HG02943 (cell line): ENCODE measurements around the gene PIGH.

ENCODE experiments used
- ATAC-seq: cut with Tn5 transposase; IDR thresholded peaks from one replicate; pipeline ENCODE4 v1.9.1; 2021; ENCODE audit warnings: mild to moderate bottlenecking, low read depth, moderate library complexity; ENCODE audit not compliant: unreplicated experiment

Gene PIGH

DNA sequence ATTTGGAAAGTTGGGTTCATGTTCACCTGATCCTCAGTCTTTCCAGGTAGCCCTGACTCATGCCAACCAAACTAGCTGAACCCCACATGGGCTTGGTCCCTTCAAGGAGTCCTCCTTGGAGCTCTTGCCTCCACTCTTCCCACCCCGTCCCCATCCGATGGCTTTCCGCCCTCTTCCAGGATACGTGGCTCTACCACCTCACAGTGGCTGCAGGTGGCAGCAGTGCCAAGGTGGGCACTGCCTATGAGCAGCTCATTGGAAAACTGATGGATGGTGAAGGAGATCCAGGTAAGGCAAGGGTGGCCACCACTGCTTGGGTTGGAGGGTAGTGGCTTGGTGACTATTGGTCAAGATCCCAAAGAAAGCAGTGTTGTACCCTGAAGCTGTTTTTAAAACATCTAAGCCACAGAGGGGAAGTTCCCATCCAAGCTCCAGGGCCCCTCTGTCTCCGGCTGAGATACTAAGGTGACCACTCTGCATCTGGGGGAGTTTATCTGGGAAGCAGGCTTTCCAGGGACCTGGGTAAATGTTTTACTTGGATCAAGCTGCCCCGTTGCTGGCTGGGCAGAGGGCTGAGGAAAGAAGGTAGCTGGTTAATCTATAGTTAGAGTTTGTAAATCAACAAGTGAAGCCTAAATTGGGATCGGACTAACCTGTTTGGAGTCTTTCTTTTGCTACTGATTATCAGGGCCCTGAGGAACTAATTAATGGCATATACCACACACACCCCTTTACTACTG is 23.7 kb downstream of the PIGH start:
- ATAC-seq = no peak

DNA sequence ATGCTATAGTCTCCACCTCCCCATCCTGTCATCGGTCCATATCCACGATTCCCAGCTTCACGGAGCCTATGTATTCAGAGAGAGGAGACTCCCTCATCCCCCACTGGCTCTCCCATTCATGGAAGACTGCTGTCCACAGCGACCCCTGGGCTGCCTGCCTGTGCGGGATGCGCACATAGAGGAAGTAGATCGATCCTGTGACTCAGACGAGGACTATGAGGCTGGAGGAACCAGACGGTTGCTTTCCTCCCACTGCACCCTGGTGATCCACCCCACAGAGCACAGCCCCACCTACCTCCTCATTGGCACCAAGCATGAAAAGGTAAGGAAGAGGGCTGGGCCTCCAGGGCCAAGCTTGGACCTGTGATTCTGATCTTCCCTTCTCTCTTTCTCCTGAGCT is 24.4 kb downstream of the PIGH start:
- no peak for ATAC-seq

DNA sequence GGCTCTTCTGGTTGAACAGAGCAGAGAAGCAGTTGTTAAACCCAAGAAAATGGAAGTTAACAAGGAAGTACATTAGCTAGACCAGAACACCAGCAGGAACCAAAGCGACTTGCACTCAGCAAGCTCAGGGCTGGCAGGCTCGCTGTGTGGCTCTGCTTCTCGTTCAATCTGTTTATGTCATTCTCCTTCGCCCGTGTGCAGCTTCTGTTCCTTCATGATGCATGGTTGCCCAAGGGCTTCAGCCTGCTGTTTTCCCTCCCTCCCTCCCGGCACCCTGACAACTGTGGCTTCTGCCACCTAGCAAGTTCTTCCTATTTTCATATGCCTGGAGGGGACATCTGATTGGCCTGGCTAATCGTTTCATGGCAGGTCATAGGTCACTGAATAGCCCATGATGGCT is 25.3 kb downstream of the PIGH start:
- ATAC-seq = no peak

DNA sequence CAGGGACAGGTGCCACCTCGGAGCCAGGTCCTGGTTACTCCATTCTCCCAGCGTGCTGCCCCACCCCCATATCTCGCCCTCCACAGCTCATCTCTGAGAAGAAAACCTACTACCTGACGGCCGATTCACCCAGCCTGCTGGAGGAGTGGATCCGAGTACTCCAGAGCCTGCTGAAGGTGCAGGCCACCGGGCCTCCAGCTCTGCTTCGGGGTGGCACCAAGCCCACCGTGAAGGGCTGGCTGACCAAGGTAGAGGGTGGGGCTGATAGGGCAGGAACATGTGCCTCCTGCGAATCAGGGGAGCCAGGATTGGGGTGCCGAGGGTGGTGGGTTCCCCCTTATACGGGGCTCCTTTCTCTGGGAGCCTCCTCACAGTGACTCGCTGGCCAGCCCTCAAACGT is 25.9 kb downstream of the PIGH start:
- no peak for ATAC-seq

DNA sequence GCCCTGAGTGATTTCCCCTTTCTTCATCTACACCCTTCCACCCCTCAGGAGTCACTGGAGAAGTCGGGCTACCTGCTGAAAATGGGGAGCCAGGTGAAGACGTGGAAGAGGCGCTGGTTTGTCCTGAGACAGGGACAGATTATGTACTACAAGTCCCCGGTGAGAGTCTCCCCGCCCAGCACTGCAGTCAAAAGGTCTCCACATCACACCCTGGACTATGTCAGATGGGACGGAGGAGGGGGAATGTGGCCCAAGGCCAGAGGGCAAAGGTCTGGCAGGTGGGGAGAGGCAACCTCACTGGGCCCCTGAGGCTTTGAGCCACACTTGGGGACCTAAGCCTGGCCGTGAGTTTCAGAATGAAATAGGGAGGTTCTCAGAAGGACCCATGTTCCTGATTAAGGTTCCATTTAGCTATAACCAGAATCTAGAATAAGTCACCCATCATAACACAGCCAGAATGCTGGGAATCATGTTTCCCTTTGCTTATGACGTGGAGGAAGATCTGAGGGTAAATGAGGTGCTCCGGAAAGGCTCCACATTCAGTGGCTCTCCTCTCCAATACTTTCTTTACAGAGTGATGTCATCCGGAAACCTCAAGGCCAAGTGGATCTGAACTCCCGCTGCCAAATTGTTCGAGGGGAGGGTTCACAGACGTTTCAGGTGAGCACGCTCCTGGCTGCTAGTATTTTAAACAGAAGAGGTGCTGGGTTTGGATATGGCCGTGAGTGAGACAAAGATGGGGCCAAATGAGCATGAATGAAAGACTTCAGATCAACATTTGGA is 26.6 kb downstream of the PIGH start:
- no peak for ATAC-seq

DNA sequence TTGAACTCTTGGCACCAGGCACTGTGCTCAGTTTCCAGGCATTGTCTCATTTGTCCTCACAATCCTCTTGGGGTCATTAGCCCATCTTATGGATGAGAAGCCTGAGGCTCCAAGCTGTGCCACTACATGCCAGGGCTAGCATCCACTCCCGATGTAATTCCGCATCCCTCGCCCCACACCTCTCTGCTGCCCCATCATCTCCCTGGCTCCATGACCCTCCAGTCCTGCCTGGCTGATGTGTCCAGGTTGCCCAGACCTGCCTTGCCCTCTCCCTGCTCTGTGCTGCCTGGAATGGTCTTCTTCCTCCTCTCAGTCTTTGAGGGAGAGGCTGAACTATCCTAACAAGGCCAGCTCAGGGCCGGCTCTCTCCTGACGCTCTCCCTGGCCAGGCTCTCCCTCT is 27.5 kb downstream of the PIGH start:
- no peak for ATAC-seq

DNA sequence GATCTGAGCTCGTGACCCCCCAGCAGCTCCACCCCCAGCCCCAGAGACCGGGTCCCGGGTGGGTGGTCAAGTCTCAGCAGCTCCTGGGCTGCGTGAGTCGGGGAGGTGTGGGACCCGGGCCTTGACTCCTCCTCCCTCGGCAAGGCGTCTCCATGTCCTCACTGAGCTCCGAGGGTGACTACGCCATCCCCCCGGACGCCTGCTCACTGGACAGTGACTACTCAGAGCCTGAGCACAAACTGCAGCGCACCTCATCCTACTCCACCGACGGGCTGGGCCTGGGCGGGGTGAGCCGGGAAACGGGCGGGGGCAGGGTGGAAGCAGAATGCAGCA is 28.1 kb downstream of the PIGH start:
- no peak for ATAC-seq

DNA sequence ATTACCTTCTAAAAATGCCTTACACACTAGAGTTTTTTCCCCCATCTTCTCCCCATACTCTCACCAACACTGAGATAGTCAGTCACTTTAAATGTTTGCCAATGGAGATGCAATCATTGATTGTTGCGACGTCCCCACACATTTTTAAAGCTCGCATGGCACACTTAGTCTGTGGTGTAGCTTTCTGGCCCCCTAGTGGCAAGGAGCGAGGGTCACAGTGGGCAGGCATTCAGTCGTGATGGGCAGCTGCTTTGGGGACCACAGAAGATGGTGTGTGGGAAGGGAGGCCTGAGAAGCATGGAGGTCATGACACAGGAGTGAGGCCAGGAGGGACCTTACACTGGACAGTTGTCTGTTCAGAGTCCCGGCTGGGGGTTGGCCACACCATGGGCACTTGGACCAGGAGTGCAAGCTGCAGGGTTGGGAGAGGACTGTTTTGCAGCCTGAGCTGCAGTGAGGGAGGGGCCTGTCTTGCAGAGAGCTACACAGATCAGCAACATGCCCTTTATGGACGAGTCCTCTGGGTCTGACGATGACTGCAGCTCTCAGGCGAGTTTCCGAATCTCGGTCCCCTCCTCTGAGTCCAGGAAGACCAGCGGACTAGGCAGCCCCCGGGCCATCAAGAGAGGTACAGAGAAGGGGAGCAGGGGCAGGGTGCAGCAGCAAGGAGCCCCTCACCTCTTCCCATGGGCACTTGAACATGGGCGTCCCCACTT is 28.6 kb downstream of the PIGH start:
- ATAC-seq = peak; percentile 62

DNA sequence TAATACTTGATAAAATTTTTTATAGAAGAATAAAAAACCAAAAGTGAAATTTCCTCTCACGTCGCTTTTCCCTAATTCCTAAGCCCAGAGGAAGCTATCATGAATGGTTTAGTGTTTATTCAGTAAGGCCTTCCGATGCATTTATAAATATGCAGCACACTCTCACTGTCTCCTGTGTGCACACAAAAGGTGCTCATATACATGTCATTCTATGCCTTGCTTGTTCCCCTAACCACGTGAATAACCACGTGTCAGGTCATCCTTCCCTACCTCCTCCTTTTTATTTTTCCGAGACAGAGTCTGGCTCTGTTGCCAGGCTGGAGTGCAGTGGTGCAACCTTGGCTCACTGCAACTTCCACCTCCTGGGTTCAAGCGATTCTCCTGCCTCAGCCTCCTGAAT is 29.6 kb downstream of the PIGH start:
- no peak for ATAC-seq

DNA sequence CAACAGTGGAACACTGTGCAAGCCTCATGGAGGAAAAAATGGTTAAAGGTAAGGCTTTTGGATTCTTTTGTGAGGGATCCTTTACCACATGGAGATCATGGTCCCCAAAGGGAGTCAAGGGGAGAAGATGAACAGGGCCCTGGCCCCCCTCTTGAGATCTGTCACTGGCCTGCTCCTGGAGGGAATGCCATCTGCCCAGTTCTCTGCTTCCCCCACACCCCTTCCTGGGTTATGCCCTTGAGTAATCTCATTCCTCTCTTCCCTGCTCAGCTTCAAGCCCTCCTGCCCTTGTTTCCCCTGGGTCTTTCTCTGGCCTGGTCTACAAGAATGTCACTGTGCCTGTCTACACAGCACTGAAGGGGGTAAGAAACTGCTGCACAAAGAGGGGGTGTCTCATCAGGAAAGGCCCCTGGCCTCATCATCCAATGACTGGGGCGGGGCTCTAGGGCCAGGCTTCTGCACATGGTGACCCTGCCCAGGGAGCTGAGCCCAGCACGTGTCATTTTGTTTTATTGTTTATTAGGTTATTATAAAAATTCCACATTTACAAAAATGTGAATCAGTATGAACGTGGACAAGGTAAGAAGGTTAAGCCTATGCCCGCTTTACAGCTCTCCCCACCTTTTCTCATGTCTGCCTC is 30.3 kb downstream of the PIGH start:
- no peak for ATAC-seq

DNA sequence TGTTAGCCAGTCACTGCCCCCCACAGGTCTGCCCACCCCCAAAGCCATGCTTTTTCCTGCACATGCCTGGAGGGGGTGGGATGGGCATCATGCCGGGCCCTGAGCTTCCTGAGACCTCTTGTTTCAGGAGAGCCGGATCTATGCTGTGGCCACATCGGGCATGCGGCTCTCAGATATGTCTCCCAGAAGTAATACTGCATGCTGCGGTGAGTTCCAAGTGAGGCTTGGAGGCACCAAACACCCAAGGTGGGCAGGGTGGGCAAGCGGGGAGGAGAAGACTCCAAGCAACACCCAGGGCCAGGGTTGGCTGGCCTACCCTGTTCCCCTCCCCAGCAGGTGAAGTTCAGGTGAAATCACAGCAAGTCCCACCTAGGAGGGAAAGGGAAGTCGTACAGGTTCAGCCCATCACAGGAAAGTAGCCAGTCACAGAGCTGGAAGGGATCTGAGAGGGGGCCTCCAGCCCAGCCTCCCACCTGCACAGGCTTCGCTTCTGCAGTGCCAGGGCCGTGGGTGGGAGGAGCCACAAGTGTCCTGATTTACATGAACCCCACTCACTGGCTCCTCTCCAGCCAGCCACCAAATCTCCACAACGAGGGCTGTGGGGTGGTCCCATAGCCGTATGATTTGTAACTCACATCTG is 30.9 kb downstream of the PIGH start:
- no peak for ATAC-seq

DNA sequence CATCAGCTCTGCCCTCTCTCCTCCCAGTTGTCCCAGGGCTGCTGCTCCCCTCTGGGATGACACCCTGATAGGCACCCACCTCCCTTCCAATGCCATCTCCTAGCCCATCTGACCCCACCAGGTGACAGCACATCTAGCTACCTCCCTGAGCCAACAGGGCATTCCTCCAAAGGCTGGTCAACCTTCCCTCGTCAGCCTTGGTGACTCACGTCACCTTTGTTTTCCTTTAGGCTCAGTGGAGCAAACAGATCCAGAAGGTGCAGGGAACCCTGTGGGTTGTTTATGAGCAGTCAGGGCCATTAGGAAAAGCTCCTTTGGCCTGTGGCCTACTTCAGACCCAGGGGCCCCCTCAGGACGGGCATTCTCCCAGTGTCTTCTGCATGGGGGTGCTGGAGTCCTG is 32.4 kb downstream of the PIGH start:
- no peak for ATAC-seq

DNA sequence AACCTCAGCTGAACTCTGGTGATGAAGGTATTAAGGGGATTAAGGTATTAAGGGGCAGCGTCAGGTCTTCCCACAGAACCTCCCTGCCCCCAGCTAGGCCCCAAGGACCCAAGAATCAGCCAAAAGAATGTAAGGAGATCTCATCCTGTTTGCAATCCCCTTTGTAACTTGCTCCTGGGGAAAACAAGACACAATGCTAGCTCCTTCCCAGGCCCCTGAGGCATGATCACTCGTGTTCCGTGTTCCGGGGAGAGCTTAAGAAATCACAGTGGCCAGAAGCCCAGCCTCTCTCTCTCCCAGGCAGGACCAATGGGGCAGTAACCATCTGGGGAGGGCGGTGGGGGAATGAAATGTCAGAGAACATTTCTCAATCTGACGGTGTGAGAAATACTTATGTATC is 33.2 kb downstream of the PIGH start:
- no peak for ATAC-seq

DNA sequence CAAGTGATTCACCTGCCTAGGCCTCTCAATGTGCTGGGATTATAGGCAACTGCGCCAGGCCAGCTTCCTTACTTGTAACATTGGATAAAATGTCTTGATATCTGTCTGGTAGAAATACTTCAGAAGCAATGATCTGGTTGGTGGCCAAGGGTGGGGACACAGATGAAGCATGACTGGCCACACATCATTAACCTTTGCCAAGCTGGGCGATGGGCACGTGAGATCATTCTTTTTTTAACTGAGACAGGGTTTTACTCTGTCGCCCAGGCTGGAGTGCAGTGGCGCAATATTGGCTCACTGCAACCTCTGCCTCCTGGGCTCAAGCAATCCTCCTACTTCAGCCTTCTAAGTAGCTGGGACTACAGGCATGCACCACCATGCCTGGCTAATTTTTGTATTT is 35.8 kb downstream of the PIGH start:
- ATAC-seq = no peak

DNA sequence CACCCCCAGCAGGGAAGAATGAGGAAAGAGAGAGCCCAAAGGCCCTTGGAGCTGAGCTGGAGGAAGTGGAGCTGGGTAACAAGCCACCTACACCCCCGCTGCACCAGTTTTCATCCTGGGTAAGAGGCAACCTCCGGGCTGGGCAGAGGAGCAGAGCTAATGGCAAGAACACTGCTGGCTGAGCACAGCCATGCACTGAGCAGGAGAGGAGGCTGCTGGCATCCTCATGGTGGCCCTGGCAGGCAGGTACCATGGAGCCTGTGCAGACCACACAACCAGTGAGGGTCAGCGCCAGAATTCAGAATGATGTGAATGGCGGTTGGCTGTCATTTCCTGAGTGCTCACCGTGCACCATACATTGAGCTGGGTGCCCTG is 37.3 kb downstream of the PIGH start:
- no peak for ATAC-seq

DNA sequence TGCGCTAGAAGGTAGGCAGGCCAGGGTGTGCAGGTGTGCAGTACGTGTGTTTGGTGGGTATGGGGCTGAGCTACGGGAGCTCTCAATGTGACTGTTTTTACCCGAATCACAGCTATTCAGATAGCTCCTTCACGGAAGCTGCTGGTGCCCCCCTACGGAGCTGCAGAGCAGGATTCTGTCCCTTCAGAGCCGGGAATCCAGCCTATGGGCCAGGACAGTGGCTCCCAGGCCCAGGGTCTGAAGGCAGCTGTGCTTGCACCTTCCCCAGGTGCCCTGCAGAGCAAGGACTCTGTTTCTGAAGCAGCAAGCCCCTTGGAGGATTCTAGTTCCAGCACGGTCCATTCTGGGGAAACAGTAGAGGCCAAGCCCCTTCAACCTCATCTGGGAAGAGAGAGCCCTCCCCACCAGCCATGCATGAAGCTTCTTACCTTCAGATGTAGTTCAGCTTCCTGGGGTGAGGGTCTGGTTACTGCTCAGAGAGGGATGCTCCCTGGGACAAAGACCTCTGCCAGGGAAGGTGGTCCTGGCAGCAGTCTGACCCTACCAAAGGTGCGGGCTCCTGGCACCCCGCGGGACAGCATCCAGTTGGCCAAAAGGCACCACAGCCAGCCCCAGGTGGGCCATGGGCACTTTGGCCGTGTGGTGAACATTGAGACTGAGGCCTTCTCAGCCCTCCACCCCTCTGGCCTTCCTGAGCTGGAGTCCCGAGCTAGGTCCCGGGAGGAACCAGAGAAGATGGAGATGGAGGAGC is 37.9 kb downstream of the PIGH start:
- ATAC-seq = no peak

DNA sequence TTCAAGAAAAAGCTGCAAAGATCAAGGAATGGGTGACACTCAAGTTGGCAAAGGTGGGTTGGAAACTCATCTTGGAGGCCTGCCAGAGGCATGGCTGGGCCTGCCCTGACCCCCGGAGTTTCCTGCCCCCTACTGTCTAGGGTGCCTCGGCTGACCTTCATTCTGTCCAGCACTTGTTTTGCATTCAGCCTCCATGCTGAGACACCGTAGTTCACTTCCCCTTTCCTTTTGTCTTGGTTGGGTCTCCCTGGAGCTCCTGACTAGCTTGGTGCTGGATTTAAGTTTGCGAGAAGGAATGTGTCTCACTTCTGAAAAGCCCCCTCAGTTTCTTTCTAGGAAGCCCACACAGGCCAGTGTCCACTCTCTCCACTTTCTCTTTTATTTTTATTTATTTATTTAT is 40.4 kb downstream of the PIGH start:
- no peak for ATAC-seq

DNA sequence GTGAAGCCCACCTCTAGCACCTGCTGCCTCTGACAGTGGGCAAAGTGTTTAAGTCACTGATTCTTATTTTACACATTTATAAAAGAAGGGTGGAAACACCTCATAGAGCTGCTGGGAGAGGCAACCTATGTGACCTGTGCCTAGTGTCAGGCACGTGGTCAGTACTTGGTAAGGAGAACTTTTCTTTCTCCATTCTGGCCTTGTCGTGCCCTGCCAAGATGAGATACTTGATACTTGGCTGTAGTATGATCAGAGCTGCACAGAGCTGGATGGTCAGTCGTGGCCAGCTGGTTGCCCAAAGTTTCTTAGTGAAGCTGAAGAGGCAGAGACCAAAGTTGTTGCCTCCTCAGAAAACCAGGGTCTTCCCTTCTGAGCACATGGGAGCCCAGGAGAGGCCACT is 42.4 kb downstream of the PIGH start:
- no peak for ATAC-seq

DNA sequence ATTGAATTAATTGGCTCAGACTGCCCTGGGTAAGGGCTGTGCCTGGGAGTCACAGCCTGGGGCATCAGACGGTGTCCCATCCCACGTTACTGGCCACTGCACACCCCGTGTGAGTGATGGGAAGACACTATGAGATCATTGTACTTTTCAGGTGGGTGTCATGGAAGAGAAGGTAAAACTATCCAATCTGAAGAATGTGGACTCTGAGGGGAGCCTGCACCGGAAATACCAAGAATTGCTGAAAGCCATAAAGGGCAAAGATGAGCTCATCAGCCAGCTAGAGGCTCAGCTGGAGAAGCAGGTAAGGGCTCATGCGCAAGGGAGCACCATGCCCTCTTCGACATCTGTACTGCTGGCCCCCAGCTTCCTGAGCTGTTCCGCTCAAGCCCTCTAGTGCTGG is 43.0 kb downstream of the PIGH start:
- no peak for ATAC-seq

DNA sequence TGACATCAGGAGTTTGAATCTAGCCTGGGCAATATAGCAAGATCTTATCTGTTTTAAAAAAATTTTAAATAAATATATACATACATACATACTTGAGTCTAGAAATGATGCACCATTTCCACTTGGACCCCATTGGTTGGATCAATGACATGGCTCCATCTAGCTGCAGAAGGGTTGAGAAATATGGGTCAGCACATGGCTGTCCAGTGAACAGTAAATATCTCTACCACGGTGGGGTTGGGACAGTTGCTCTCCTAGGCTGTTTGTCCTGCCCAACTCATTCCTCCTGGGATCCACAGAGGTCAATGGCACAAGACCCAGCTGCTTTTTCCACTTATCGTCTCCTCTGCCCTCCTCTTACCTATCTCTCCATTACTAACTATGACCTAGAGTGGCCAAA is 43.4 kb downstream of the PIGH start:
- ATAC-seq = no peak
